HEK293 (cell line): Measurements from ENCODE around the gene NEMP1.

Source experiments
- CTCF ChIA-PET: fragments of 350-600 bp; formaldehyde crosslinking; extraction: SDS; loops from one replicate; lab custom pipeline; 2021; ENCODE audit warnings: antibody characterized with exemption; lab: Yijun Ruan, JAX
- POLR2A ChIA-PET: fragments of 300-600 bp; formaldehyde crosslinking; extraction: SDS; loops from one replicate; lab custom pipeline; 2020; ENCODE audit warnings: antibody characterized with exemption, inconsistent platforms; lab: Yijun Ruan, JAX
- H3K27ac ChIP-seq: fragments of 200-500 bp; sonication (Bioruptor generic); 2 replicates; pipeline ENCODE4 v1.5.1; 2014; ENCODE audit warnings: low read depth, low read length, control low read depth, inconsistent platforms; ENCODE audit errors: extremely low read depth
- H3K36me3 ChIP-seq, 2 experiments: fragments of 200-500 bp in 1 of 2; sonication (Bioruptor generic) in 1 of 2; 1 replicate in 1 of 2; 2 replicates in 1 of 2; pipeline ENCODE4 v1.5.1; 2014 to 2017; ENCODE audit warnings: inconsistent platforms in 2 of 2, low read length in 2 of 2; ENCODE audit not compliant: control insufficient read depth in 2 of 2, insufficient read depth in 1 of 2
- H3K4me1 ChIP-seq: fragments of 200-500 bp; sonication (Bioruptor generic); 2 replicates; pipeline ENCODE4 v1.5.1; 2014; ENCODE audit warnings: mild to moderate bottlenecking, low read length, inconsistent platforms; ENCODE audit not compliant: control insufficient read depth, insufficient read depth
- H3K4me3 ChIP-seq: 2 replicates; pipeline ENCODE4 v1.5.1; 2011; ENCODE audit warnings: low read depth, mild to moderate bottlenecking, control low read depth, low read length, moderate library complexity
- H3K9me3 ChIP-seq: fragments of 200-500 bp; sonication (Bioruptor generic); 2 replicates; pipeline ENCODE4 v1.5.1; 2014; ENCODE audit warnings: low read depth, low read length, inconsistent platforms; ENCODE audit not compliant: control insufficient read depth, insufficient read depth
- MYNN ChIP-seq: fragments of 450-650 bp; formaldehyde crosslinking; IDR thresholded peaks from 2 replicates; pipeline ENCODE4 v1.5.1; 2016; ENCODE audit warnings: missing biosample characterization, missing genetic modification characterization, borderline replicate concordance
- PRDM10 ChIP-seq: fragments of 450-650 bp; formaldehyde crosslinking; IDR thresholded peaks from 2 replicates; pipeline ENCODE4 v1.5.1; 2016; ENCODE audit warnings: missing biosample characterization, missing genetic modification characterization
- REPIN1 ChIP-seq: fragments of 450-650 bp; formaldehyde crosslinking; IDR thresholded peaks from 2 replicates; pipeline ENCODE4 v1.5.1; 2017; ENCODE audit warnings: missing biosample characterization, missing genetic modification characterization, low read depth
- TSHZ1 ChIP-seq: fragments of 450-650 bp; formaldehyde crosslinking; IDR thresholded peaks from 2 replicates; pipeline ENCODE4 v1.5.1; 2016; ENCODE audit warnings: missing biosample characterization, missing genetic modification characterization, borderline replicate concordance
- ZBTB11 ChIP-seq: fragments of 450-650 bp; formaldehyde crosslinking; conservative IDR thresholded peaks from 2 replicates; pipeline ENCODE4 v1.5.1; 2016; ENCODE audit warnings: low read depth, missing biosample characterization, missing genetic modification characterization
- ZFP3 ChIP-seq: fragments of 450-650 bp; formaldehyde crosslinking; IDR thresholded peaks from 2 replicates; pipeline ENCODE4 v1.5.1; 2016; ENCODE audit warnings: low read depth, missing biosample characterization, missing genetic modification characterization
- ZFP37 ChIP-seq: fragments of 450-650 bp; formaldehyde crosslinking; IDR thresholded peaks from 2 replicates; pipeline ENCODE4 v1.5.1; 2016; ENCODE audit warnings: missing biosample characterization, missing genetic modification characterization
- ZFP41 ChIP-seq: fragments of 450-650 bp; formaldehyde crosslinking; IDR thresholded peaks from 2 replicates; pipeline ENCODE4 v1.5.1; 2016; ENCODE audit warnings: missing biosample characterization, missing genetic modification characterization, borderline replicate concordance
- ZFP69B ChIP-seq: fragments of 450-650 bp; formaldehyde crosslinking; IDR thresholded peaks from 2 replicates; pipeline ENCODE4 v1.5.1; 2016; ENCODE audit warnings: missing biosample characterization, missing genetic modification characterization
- ZNF10 ChIP-seq: fragments of 450-650 bp; formaldehyde crosslinking; IDR thresholded peaks from 2 replicates; pipeline ENCODE4 v1.5.1; 2017; ENCODE audit warnings: missing biosample characterization, missing genetic modification characterization
- ZNF121 ChIP-seq: fragments of 450-650 bp; formaldehyde crosslinking; IDR thresholded peaks from 2 replicates; pipeline ENCODE4 v1.5.1; 2016; ENCODE audit warnings: missing biosample characterization, missing genetic modification characterization
- ZNF133 ChIP-seq: fragments of 450-650 bp; formaldehyde crosslinking; IDR thresholded peaks from 2 replicates; pipeline ENCODE4 v1.5.1; 2016; ENCODE audit warnings: missing biosample characterization, missing genetic modification characterization
- ZNF24 ChIP-seq: fragments of 450-650 bp; formaldehyde crosslinking; IDR thresholded peaks from 2 replicates; pipeline ENCODE4 v1.5.1; 2016; ENCODE audit warnings: missing biosample characterization, missing genetic modification characterization
- ZNF248 ChIP-seq: fragments of 450-650 bp; formaldehyde crosslinking; IDR thresholded peaks from 2 replicates; pipeline ENCODE4 v1.5.1; 2017; ENCODE audit warnings: missing biosample characterization, missing genetic modification characterization
- ZNF280C ChIP-seq: fragments of 450-650 bp; formaldehyde crosslinking; IDR thresholded peaks from 2 replicates; pipeline ENCODE4 v1.5.1; 2016; ENCODE audit warnings: missing biosample characterization, missing genetic modification characterization
- ZNF302 ChIP-seq: fragments of 450-650 bp; formaldehyde crosslinking; IDR thresholded peaks from 2 replicates; pipeline ENCODE4 v1.5.1; 2016; ENCODE audit warnings: missing biosample characterization, missing genetic modification characterization, low read depth
- ZNF350 ChIP-seq: fragments of 450-650 bp; formaldehyde crosslinking; IDR thresholded peaks from 2 replicates; pipeline ENCODE4 v1.5.0; 2017; ENCODE audit warnings: missing biosample characterization, mild to moderate bottlenecking, missing genetic modification characterization
- ZNF416 ChIP-seq: fragments of 450-650 bp; formaldehyde crosslinking; IDR thresholded peaks from 2 replicates; pipeline ENCODE4 v1.5.1; 2016; ENCODE audit warnings: missing biosample characterization, missing genetic modification characterization
- ZNF510 ChIP-seq: fragments of 450-650 bp; formaldehyde crosslinking; IDR thresholded peaks from 2 replicates; pipeline ENCODE4 v1.5.1; 2018; ENCODE audit warnings: mild to moderate bottlenecking, missing genetic modification characterization, missing biosample characterization; ENCODE audit not compliant: insufficient replicate concordance
- ZNF544 ChIP-seq: fragments of 450-650 bp; formaldehyde crosslinking; IDR thresholded peaks from 2 replicates; pipeline ENCODE4 v1.5.0; 2017; ENCODE audit warnings: missing biosample characterization, missing genetic modification characterization
- ZNF555 ChIP-seq: fragments of 450-650 bp; formaldehyde crosslinking; conservative IDR thresholded peaks from 2 replicates; pipeline ENCODE4 v1.5.1; 2017; ENCODE audit warnings: missing biosample characterization, mild to moderate bottlenecking, missing genetic modification characterization, inconsistent platforms
- ZNF701 ChIP-seq: fragments of 450-650 bp; formaldehyde crosslinking; IDR thresholded peaks from 2 replicates; pipeline ENCODE4 v1.5.1; 2016; ENCODE audit warnings: missing biosample characterization, missing genetic modification characterization
- ZNF707 ChIP-seq: fragments of 450-650 bp; formaldehyde crosslinking; IDR thresholded peaks from 2 replicates; pipeline ENCODE4 v1.5.1; 2016; ENCODE audit warnings: missing biosample characterization, missing genetic modification characterization

NEMP1 gene

GRCh38 chr12:57046086-57046791, 32.4 kb downstream of the NEMP1 start:
- H3K27ac ChIP-seq: no peak overlapping the region
- no peaks in the 10 kb centered on the region for H3K9me3 ChIP-seq
- POLR2A ChIA-PET: no interaction called here
- no peak overlapping the region for H3K4me3 ChIP-seq
- H3K4me1 ChIP-seq: no peaks in the 10 kb centered on the region
- CTCF ChIA-PET: interaction anchor here (0.6 to 2.8 kb wide), 6 partner anchors 16 to 177 kb away, joined by 3 to 12 read pairs (median 4); no protein-coding TSS in a partner anchor
- no peak for TF ChIP-seq REPIN1 (tag by site-specific recombination)
- no peak for TF ChIP-seq ZFP41 (tag by site-specific recombination)
- TF ChIP-seq ZNF10 (tag by site-specific recombination): no peak
- no peak for TF ChIP-seq ZNF544
- no peak for TF ChIP-seq ZNF121 (tag by site-specific recombination)
- TF ChIP-seq PRDM10 (tag by site-specific recombination): no peak
- no peak for TF ChIP-seq ZFP3 (tag by site-specific recombination)
- no peak for TF ChIP-seq ZNF416 (tag by site-specific recombination)
- TF ChIP-seq ZNF510: no peak
- no peak for TF ChIP-seq ZNF302 (tag by site-specific recombination)
- no peak for TF ChIP-seq ZNF555 (tag by site-specific recombination)
- no peak for TF ChIP-seq ZNF248 (tag by site-specific recombination)
- no peak for TF ChIP-seq ZNF701
- H3K36me3 ChIP-seq: no peaks in the 10 kb centered on the region

- Histone ChIP-seq H3K4me3 (no peak overlapping the region), H3K36me3 (no peaks in the 10 kb centered on the region), H3K27ac (no peak overlapping the region), H3K9me3 (no peaks in the 10 kb centered on the region), H3K4me1 (no peaks in the 10 kb centered on the region)
- ChIA-PET POLR2A (no interaction called here), CTCF (interaction anchor here (0.7 kb wide), 1 partner anchor 14 kb away, joined by 3 read pairs; no protein-coding TSS in a partner anchor)
- TF ChIP-seq ZFP37: no peak
- no peak for TF ChIP-seq TSHZ1 (tag by site-specific recombination)
- no peak for TF ChIP-seq ZNF24 (tag by site-specific recombination)
- TF ChIP-seq ZNF248 (tag by site-specific recombination): no peak
- no peak for TF ChIP-seq ZNF133 (tag by site-specific recombination)
- no peak for TF ChIP-seq ZNF707 (tag by site-specific recombination)
- no peak for TF ChIP-seq MYNN (tag by site-specific recombination)
- no peak for TF ChIP-seq ZNF350
- no peak for TF ChIP-seq ZFP69B (tag by site-specific recombination)
- no peak for TF ChIP-seq ZBTB11 (tag by site-specific recombination)
- TF ChIP-seq ZNF280C (tag by site-specific recombination): no peak
Measured at GRCh38 chr12:57044889-57045288, 33.7 kb downstream of the NEMP1 start.
